Erythroblast (primary cell): ENCODE results near the gene SYS1.

Source experiments
- DNase-seq, 2 experiments: peaks; one replicate each; lab custom pipeline; 2025; lab: John Stamatoyannopoulos, UW
- GATA1 ChIP-seq: IDR thresholded peaks from 2 replicates; pipeline ENCODE4 v1.6.1; 2011; ENCODE audit warnings: low read depth, mild to moderate bottlenecking, control low read depth, low read length, moderate library complexity
- POLR2A ChIP-seq: IDR thresholded peaks from 2 replicates; pipeline ENCODE4 v1.6.1; 2011; ENCODE audit warnings: mild to moderate bottlenecking, low read length

SYS1 gene

GRCh38 chr20:45402946-45403345, 40.0 kb downstream of the SYS1 start:
- DNase-seq, result no peak
- no peak for TF ChIP-seq POLR2A
- TF ChIP-seq GATA1, result no peak

DNA sequence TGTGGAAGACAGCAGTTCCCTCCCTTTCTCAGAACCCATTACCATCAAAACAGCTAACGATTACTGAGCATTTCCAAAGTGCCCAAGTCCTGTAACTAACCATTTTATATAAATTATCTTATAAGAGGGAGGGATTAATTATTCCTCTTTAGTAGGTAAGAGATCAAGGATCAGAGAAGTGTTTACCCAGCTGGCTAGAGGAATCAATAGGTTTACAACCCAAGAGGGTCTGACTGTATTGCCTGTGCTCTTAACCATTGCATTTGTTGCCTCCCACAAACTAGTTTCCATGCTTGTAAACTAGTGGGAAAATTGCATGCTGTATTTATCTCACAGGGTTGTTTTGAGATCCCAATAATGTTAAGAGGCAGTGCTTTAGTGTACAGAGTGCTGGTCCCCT, 41.5 kb downstream of the SYS1 start:
- DNase-seq, result no peak
- TF ChIP-seq POLR2A (no peak), GATA1 (no peak)

DNA sequence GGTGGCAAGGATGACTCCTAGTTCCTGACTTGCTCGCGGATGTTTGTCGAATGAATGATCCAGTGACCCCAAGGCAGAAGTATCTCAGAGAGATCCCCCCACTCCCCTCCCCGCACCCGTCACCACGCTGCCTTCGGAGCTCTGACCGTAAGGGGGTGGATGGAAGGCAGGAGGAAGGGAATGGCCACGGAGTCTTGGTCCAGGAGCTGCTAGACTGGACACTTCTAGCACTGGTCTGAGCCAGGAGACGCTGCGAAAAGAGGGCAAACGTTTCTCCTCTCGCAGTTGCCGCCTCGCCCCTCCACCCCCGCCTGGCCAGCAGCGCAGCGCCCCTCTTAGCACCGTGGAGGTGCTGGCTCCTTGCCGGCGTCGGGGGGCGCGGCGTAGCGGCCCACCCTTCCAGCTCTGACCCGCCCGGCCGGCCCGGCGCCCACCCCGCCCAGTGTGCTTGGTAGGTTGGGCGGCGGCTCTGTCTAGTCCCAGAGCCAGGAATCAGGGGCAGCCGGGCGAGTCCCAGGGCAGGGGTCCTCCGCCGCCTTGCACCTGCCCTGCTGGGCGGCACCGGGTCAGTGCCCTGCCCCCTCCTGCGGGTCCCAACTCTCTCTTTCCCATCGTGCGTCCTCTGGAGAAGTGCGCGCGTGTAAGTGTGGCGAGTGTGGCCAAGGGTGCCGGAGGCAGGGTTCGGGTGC, 42.8 kb downstream of the SYS1 start:
- DNase-seq, result no peak
- TF ChIP-seq GATA1, result no peak
- no peak for TF ChIP-seq POLR2A

GRCh38 chr20:45406260-45407066, 43.5 kb downstream of the SYS1 start:
- TF ChIP-seq POLR2A, result no peak
- no peak for TF ChIP-seq GATA1
- DNase-seq, result no peak

DNA sequence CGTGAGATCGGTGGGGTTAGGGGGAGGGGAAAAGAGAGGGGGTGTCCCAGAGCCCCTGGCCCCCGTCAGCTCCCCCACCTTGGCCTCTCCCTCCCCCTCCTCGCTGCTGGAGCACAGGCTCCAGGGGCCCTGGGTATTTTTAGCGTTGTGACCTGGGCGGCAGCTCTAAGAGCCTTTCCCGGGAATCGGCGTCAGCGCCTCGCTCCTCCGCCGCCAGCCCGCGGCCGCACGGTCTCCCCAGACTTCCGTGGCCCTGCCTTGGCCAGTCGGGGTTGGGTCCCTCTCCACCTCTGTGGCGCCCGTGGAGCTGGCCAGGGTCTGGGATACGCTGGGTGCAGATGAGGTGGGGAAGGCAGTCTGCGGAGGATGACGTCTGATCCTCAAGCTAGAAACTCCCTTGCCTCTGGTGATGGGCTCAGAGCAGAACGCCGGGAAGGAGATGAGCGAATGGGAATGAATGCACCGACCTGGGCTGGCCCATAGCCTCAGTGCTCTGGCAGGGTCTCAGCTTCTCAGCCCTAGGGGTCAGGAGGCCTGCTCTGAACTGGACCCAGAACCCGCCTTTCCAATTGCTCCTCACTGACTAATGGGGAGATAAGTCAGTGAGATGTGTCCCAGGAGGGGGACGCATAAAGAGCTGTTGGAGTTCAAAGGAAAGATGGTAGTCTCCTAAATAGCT, 44.2 kb downstream of the SYS1 start:
- TF ChIP-seq POLR2A, result no peak
- TF ChIP-seq GATA1, result no peak
- DNase-seq, result no peak

GRCh38 chr20:45407783-45408645, 45.1 kb downstream of the SYS1 start, which contains the start of gene DBNDD2:
Gene DBNDD2, plus strand, starts transcription at chr20:45408289. Its CDS starts 179 bp downstream, at chr20:45408468.
- TF ChIP-seq POLR2A (no peak), GATA1 (no peak)
- DNase-seq, result no peak

DNA sequence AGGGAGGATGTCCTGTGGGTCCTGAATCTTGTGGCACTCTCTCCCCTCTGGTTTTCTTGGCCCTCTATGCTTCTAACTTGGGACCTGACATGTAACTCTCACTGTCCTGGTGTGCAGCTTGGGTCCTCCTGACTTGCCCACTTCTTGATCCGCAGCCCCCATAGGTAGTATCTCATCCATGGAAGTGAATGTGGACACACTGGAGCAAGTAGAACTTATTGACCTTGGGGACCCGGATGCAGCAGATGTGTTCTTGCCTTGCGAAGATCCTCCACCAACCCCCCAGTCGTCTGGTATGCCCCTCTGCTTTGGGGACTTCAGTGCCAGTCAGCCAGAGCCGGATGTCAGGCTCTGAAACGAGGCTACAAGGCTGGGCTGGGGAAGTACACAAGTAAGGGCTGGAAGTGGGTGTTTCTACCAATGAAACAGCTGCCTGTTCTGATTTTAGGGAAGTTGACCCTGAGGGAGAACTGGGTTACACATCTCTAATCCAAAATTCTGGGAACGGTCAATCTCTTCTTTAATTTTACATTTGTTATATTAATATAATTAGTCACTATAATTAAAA, 45.8 kb downstream of the SYS1 start:
- TF ChIP-seq POLR2A, result no peak
- TF ChIP-seq GATA1, result no peak
- no peak for DNase-seq

- TF ChIP-seq POLR2A, result no peak
- no peak for TF ChIP-seq GATA1
Observed at GRCh38 chr20:45409521-45410272, 46.7 kb downstream of the SYS1 start.

GRCh38 chr20:45410887-45411286, 47.9 kb downstream of the SYS1 start:
- no peak for TF ChIP-seq GATA1
- no peak for DNase-seq

More at GRCh38 chr20:45409521-45410272, 46.7 kb downstream of the SYS1 start:
- no peak for DNase-seq

GRCh38 chr20:45412653-45413052, 49.7 kb downstream of the SYS1 start:
- DNase-seq, result no peak

GRCh38 chr20:45413479-45413878, 50.5 kb downstream of the SYS1 start:
- no peak for DNase-seq
- TF ChIP-seq GATA1 (no peak), POLR2A (no peak)

More at GRCh38 chr20:45412653-45413052, 49.7 kb downstream of the SYS1 start:
- TF ChIP-seq GATA1, result no peak
- TF ChIP-seq POLR2A, result no peak

DNA sequence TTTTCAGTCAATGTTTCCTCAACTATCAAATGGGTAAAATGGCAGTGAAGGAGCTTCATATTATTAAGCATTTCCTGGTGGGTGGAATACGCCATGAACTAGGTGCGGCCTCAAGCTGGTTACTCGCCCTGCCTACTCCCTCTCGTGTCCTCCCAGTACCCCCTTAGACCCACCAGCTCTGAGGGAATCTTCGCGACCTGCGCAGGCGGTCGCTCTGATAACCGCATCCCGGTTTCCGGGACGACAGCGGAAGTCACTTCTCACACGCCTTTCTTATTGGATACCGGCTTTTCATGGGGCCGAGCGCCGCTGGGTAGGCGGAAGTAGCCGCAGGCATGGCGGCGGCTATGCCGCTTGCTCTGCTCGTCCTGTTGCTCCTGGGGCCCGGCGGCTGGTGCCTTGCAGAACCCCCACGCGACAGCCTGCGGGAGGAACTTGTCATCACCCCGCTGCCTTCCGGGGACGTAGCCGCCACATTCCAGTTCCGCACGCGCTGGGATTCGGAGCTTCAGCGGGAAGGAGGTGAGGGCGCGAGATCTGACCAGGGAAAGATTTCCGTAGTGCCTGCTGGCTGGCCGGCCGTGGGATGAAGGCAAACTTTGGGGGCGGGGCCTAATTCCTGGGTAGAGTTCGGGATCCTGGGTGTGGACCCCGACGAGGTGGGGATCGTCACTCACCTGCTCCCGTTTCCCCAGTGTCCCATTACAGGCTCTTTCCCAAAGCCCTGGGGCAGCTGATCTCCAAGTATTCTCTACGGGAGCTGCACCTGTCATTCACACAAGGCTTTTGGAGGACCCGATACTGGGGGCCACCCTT, 53.1 kb downstream of the SYS1 start, which contains the start of gene PIGT:
TSS of gene PIGT (plus strand) at position 320 of the 816 bp plus-strand sequence. CDS start at position 336, 16 bp downstream.
- TF ChIP-seq GATA1 (no peak), POLR2A (peak; percentile 97)

More for the DNA sequence above, 53.1 kb downstream of the SYS1 start, which contains the start of gene PIGT:
- DNase-seq, result peak; percentile 88 to 89
